Progenitor cell of endocrine pancreas (in vitro differentiated cells): Measurements from ENCODE around the gene DGKG. TPM values are rescaled to one million over a fixed set of nuclear protein-coding genes. Genes with fewer than 3 reads are reported as not detected.

Experiments used
- DNase-seq: peaks from one replicate; pipeline ENCODE4 v3.0.0; 2021; ENCODE audit warnings: low spot score; ENCODE audit not compliant: unreplicated experiment
- H3K27ac Mint-ChIP-seq: 2 replicates; pipeline ENCODE4 v1.8.0; 2021; ENCODE audit warnings: mild to moderate bottlenecking, moderate library complexity, mixed read lengths
- H3K27me3 Mint-ChIP-seq: 2 replicates; pipeline ENCODE4 v1.8.0; 2021; ENCODE audit warnings: mixed read lengths
- H3K36me3 Mint-ChIP-seq: 2 replicates; pipeline ENCODE4 v1.8.0; 2022; ENCODE audit warnings: mixed read lengths; ENCODE audit not compliant: insufficient read depth
- H3K4me1 Mint-ChIP-seq: 2 replicates; pipeline ENCODE4 v1.8.0; 2021; ENCODE audit warnings: low read depth, mixed read lengths
- H3K4me3 Mint-ChIP-seq: 2 replicates; pipeline ENCODE4 v1.8.0; 2021; ENCODE audit warnings: low read depth, mild to moderate bottlenecking, moderate library complexity, mixed read lengths
- H3K9me3 Mint-ChIP-seq: 2 replicates; pipeline ENCODE4 v1.8.0; 2021; ENCODE audit warnings: low read depth, mixed read lengths
- CTCF ChIP-seq: fragments of 200-600 bp; sonication (generic); IDR thresholded peaks from one replicate; pipeline ENCODE4 v1.5.0; 2021; ENCODE audit warnings: antibody characterized with exemption, mild to moderate bottlenecking; ENCODE audit not compliant: unreplicated experiment
- total RNA-seq: library from RNA; stranded (reverse); gene quantifications from 2 replicates; pipeline ENCODE4 v1.2.1, GENCODE V29; 2021

The DGKG gene
- total RNA-seq, 1 donor from 2014 or later = 0.17 TPM

- no peak overlapping the region for H3K27ac Mint-ChIP-seq
- no peak for TF ChIP-seq CTCF
- H3K9me3 Mint-ChIP-seq = no peaks in the 10 kb centered on the region
- DNase-seq = no peak
- H3K4me3 Mint-ChIP-seq = no peak overlapping the region
- peaks cover 2% of the 10 kb centered on the region for H3K4me1 Mint-ChIP-seq
- peaks cover 60% of the 10 kb centered on the region for H3K27me3 Mint-ChIP-seq
- H3K36me3 Mint-ChIP-seq = no peaks in the 10 kb centered on the region
These were observed 169.2 kb downstream of the DGKG start for GRCh38 chr3:186192823-186193222.

- Mint-ChIP-seq H3K9me3 (no peaks in the 10 kb centered on the region), H3K4me3 (no peak overlapping the region), H3K36me3 (no peaks in the 10 kb centered on the region), H3K27ac (no peak overlapping the region), H3K27me3 (peaks cover 73% of the 10 kb centered on the region), H3K4me1 (peaks cover 2% of the 10 kb centered on the region)
- DNase-seq = no peak
- TF ChIP-seq CTCF = no peak
These were observed 172.5 kb downstream of the DGKG start for GRCh38 chr3:186189492-186189891.

- no peaks in the 10 kb centered on the region for H3K9me3 Mint-ChIP-seq
- H3K27me3 Mint-ChIP-seq = peaks cover 60% of the 10 kb centered on the region
- no peaks in the 10 kb centered on the region for H3K36me3 Mint-ChIP-seq
- no peaks in the 10 kb centered on the region for H3K4me1 Mint-ChIP-seq
- no peak for DNase-seq
- TF ChIP-seq CTCF = no peak
- H3K27ac Mint-ChIP-seq = no peak overlapping the region
- no peak overlapping the region for H3K4me3 Mint-ChIP-seq
These were observed 174.4 kb downstream of the DGKG start for GRCh38 chr3:186187401-186188275.

- Mint-ChIP-seq H3K4me3 (no peak overlapping the region), H3K36me3 (no peaks in the 10 kb centered on the region), H3K27me3 (peaks cover 39% of the 10 kb centered on the region), H3K4me1 (no peaks in the 10 kb centered on the region), H3K9me3 (no peaks in the 10 kb centered on the region), H3K27ac (no peak overlapping the region)
- no peak for DNase-seq
- TF ChIP-seq CTCF = no peak
These were observed 176.7 kb downstream of the DGKG start for GRCh38 chr3:186185194-186185787.

- TF ChIP-seq CTCF = no peak
- DNase-seq = no peak
- H3K9me3 Mint-ChIP-seq = no peaks in the 10 kb centered on the region
- no peak overlapping the region for H3K4me3 Mint-ChIP-seq
- H3K36me3 Mint-ChIP-seq = no peaks in the 10 kb centered on the region
- peaks cover 27% of the 10 kb centered on the region for H3K27me3 Mint-ChIP-seq
- H3K27ac Mint-ChIP-seq = no peak overlapping the region
- no peaks in the 10 kb centered on the region for H3K4me1 Mint-ChIP-seq
These were observed 178.0 kb downstream of the DGKG start for GRCh38 chr3:186184021-186184420.
